Body of pancreas (tissue), 4 donors: Measurements from ENCODE around the gene MFSD1.

Experiments
- POLR2A ChIP-seq, 3 donors: fragments of 450-650 bp; IDR thresholded peaks; one replicate each; pipeline ENCODE4 v1.6.1; 2016; ENCODE audit warnings: antibody characterized with exemption in 3 of 3, mild to moderate bottlenecking in 2 of 3
- TF ChIP-seq, protein P1 (sequence below), 7 experiments: fragments of 450-650 bp in 4 of 7; fragments of 200-600 bp in 3 of 7; sonication (generic) in 3 of 7; IDR thresholded peaks; one replicate each; pipeline ENCODE4 v1.5.1; 2016 to 2019; ENCODE audit warnings: antibody characterized with exemption in 7 of 7

DNA sequence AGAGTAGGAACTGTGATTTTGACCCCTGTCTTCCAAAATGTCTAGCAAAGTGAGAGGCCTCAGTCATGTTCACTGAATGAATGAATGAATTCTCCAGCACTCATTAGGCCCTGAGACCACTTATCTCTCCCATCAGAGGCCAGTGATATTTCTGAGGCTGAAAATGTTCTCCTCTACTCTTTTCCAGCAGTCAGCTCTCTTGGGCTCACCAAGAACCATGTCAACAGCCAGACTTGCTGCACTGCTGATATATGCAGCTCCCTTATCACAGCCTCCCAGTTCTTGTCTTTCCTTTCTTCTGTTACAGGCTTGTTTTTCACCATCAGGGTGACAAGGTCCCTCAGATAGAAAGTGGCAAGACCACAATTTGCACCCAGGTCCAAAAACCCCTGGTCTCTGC is 28.7 kb upstream of the MFSD1 start:
- TF ChIP-seq, protein P1, sequence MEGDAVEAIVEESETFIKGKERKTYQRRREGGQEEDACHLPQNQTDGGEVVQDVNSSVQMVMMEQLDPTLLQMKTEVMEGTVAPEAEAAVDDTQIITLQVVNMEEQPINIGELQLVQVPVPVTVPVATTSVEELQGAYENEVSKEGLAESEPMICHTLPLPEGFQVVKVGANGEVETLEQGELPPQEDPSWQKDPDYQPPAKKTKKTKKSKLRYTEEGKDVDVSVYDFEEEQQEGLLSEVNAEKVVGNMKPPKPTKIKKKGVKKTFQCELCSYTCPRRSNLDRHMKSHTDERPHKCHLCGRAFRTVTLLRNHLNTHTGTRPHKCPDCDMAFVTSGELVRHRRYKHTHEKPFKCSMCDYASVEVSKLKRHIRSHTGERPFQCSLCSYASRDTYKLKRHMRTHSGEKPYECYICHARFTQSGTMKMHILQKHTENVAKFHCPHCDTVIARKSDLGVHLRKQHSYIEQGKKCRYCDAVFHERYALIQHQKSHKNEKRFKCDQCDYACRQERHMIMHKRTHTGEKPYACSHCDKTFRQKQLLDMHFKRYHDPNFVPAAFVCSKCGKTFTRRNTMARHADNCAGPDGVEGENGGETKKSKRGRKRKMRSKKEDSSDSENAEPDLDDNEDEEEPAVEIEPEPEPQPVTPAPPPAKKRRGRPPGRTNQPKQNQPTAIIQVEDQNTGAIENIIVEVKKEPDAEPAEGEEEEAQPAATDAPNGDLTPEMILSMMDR (IDR thresholded peaks at IDR 0.05): no peak
- TF ChIP-seq POLR2A (IDR thresholded peaks at IDR 0.05): no peak
